IPS DF 19.7 (cell line): Measurements from ENCODE around the gene PLEKHA5.
"Not testable (repeated sequence)": the region's sequence is repeated elsewhere in the genome, so short reads cannot be mapped to it uniquely, and the experiment has no call there.

Experiments
- DNase-seq: peaks from one replicate; pipeline ENCODE4 v3.0.0-alpha.2; 2013; ENCODE audit warnings: low read depth, low spot score

The PLEKHA5 gene

DNA sequence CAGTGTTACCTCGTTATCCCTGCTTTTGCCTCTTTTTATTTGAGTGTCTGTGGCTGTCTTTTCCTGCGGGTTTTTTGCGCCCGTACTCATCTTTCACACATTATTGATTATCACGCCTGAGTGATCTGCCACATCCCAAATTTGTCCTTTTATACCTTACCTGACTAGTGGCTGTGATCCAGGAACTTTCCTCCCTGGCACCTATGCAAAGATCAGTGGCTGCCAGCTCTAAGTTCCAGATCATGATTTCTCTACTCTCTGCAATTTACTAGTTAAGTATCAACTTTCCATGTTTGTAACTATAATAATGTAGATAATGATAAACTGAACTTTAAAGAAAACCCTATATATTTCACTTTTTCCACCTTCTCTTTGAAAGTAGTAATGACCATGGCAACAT lies 36.9 kb downstream of the PLEKHA5 start:
- no peak for DNase-seq

DNA sequence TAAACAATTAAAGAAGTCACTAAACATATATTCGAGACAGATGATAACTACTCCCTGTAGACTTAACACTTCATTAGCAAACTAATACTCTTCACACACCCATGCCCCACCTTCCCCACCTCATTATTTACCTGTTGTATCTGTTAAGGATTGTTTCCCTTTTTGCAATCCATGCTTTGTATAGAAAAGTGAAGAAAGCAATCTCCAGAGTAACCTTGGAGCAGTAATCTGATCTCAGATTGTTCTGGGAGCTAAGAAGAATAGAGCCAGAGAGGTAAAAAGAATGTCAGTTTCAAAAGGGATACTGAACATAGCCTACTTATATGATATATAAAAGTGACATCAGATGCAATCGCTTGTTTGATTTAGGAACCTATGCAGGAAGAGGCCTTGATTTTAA lies 37.4 kb downstream of the PLEKHA5 start:
- no peak for DNase-seq

DNA sequence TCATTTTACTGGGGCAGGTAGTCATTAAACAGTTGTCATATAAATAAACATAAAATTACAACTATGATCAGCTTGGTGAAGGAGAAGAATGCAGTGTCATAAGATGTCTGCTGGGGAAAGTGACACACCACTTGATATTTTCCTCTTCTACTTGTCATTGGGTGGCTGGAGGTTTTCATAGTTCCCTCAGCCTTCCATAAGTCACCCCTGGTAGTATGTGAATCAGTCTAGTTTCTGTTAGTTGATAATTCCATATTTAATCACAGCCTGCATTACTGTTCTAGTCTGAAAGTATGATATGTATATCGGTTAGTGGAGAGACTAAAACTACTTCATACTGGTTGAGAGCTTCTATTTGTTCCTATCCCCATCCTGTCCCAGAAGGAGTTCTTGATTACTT lies 38.2 kb downstream of the PLEKHA5 start:
- no peak for DNase-seq

DNA sequence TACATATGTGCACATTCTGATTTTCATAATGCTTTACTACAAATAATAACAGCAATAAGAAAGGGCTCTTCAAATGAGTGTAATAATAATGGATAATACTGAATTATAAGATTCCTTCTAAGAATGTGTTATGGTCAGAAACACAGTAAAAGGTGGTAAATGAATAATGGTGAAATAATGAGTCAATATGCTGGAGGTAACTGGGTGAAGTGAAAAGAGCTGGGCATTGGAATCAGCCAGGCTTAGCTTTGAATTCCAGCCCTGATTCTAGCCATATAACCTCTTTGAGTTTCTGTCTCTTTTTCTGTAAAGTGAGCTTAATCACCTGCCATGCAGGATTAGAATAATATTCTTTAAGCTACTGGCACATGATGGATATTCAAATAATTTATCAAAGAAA lies 39.1 kb downstream of the PLEKHA5 start:
- DNase-seq = no peak

DNA sequence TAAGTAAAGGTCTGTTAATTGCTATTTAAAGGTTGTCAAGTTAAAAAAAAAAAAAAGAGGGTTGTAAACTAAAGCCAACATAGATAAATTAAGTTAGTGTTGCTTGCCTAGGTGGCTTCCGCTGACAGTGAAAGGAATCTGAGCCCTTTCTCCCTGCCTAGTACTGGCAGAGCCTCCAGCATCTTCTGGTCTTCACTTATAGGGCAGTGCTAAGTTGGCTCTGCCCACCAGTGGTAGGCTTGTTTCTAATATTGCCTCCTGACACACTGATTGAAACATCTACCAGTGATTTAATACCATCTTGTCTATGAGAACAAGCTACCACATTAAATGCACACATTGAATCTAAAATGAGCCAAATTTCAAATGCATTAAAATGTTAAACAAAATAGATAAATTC lies 39.7 kb downstream of the PLEKHA5 start:
- no peak for DNase-seq

DNA sequence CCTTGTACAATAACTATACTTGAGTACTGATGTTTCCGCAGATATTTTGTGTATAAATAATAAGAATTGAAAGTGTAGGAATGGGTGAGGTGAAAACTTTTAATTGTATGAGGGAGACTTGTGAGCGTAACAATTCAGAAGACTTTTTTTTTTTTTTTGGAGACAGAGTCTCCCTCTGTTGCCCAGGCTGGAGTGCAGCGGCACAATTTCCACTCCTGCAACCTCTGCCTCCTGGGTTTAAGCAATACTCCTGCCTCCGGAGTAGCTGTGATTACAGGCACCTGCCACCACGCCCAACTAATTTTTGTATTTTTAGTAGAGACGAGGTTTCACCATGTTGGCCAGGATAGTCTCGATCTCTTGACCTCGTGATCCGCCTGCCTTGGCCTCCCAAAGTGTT lies 40.8 kb downstream of the PLEKHA5 start:
- DNase-seq = not testable (repeated sequence)

GRCh38 chr12:19171731-19172130 lies 42.2 kb downstream of the PLEKHA5 start:
- DNase-seq = no peak

- no peak for DNase-seq
Measured at GRCh38 chr12:19177754-19178153, 48.2 kb downstream of the PLEKHA5 start.

- no peak for DNase-seq
Measured at GRCh38 chr12:19179986-19180385, 50.5 kb downstream of the PLEKHA5 start.

DNA sequence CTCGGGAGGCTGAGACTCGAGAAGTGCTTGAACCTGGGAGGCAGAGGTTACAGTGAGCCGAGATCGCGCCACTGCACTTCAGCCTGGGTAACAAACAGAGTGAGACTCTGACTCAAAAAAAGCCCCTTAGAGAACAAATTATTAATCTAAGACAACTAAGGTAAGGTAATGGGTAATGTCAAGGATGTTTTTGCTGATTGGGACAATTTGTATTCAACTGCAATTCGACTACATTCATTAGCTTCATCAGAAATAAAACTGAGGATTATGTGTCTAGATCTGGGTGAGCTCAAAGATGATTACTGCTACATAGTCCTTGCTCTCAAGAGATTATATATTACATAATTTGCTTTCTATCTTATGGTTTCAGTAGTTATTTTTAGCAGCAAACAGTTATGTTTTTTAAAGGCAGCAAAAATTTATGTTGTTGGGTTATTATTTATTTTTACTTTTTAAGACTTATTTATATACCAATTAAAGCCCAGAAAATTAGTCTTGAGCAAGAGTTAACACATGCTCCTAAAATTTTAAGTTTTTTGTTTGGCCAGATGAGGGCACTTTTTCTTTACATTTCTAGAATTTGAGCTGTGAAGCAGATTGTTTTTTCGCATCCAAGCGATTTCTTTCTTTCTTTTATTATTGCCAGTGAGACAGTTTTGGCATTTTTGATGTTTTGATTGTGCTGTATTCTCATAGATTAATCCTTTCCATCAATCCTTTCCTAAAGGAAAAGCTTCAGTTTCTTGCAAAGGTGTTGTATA lies 52.3 kb downstream of the PLEKHA5 start:
- DNase-seq = no peak

GRCh38 chr12:19183121-19183838 lies 53.7 kb downstream of the PLEKHA5 start:
- DNase-seq = no peak

DNA sequence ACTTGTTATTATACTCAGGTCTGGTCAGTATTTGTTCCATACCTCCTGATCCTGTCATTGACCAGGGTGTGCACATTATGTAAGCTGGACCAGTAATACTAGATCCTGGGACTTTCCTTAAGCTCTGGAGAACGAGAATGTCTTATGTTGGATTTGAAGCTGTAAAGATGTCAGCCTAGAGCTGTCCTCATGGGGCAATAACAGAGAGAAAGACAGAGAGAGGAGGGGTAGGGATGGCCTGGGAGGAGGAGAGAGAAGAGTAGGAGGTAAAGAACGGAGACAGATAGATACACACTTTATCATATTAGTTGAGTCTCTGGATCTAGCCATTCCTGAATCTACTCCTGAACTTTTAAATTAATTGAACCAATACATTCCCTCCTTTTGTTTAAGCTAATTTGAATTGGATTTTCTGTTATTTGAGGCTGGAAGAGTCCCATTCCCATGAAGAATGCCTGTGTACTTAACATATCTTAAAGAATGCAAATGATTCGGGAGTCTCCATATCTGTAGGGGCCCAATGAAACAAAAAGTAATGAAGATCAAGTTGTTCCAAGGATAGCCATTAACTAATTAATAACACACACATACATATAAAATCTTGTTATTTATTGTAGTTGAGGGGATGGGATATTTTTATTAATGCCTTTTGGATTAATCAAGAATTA lies 55.9 kb downstream of the PLEKHA5 start:
- DNase-seq = no peak

DNA sequence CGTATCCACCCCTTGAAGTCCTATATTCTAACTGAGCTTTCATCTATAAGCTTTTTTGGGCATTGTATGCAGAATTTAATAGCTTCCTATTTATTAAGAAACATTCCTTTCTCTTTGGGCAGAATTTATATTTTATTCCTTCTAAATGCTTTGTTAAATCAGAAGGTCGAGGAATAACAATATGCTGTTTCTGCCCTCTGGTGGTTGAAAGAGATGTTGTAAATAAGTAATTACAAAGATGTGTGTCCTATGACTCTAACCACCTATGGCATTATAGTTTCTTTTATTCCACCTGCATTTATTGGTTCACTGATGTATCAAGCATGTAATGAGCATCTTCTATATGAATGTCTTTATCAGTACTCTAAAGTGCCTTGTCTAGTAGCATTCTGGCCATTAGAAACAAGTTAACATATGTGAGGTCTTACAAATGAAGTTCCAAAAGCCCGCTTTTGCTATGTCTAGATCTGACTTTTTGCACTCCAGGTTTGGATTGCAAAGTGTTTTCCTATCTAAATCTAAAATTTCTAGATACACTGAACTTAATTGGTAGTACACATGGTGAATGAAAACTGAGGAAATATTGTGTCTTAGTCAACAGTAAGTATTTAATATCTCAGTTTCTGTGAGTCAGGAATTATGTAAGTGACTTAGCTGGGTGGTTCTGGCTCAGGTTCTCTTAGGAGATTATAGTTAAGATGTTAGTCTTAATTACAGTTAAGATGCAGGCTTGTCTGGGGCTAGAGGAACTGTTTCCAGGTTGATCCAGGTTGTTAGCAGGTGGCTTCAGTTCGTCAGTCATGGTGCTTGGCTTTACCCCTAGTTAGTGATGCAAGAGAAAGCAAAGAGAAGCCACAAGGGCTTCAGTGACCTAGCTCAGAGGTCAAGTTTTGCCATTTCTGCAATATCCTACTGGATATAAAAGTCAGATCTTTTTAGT lies 57.5 kb downstream of the PLEKHA5 start:
- DNase-seq = no peak

DNA sequence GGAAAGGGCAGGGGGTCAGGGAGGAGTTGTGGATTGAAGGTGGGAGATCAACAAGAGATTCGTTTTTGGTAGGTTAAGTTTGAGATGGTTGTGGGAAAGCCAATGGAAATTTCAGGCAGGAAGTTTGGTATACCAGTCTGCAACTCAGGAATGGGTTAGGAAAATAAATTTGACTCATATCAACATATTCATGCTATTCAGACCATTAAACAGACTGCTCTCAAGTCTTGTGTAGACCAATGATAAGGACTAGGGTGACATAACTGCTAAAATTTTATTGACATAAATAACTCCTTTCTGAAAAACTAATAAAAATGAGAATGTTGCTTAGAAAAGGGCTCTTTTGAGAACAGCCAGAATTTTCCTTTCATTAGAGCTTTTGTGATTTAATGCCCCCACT lies 60.0 kb downstream of the PLEKHA5 start:
- no peak for DNase-seq

- no peak for DNase-seq
Measured at GRCh38 chr12:19190292-19191031, 60.9 kb downstream of the PLEKHA5 start.

DNA sequence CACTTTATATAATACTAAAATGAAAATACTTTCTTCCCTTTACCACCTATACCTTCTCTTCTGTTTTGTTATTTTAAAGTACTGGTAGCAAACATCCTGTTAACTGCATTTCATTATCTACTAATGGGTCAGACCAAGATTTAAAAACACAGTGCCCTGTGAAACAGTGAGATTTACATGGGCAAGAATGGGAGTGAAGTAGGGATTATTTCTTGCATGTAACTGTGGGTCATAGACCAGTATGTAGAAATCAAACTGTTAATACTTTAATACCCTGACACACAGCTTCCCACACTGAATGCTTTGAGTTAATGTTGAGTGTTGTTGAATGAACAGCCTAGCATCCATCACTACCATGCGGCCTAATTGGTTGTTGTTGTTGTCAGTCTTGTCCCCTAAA lies 61.6 kb downstream of the PLEKHA5 start:
- DNase-seq = no peak

GRCh38 chr12:19191563-19191962 lies 62.0 kb downstream of the PLEKHA5 start:
- no peak for DNase-seq

DNA sequence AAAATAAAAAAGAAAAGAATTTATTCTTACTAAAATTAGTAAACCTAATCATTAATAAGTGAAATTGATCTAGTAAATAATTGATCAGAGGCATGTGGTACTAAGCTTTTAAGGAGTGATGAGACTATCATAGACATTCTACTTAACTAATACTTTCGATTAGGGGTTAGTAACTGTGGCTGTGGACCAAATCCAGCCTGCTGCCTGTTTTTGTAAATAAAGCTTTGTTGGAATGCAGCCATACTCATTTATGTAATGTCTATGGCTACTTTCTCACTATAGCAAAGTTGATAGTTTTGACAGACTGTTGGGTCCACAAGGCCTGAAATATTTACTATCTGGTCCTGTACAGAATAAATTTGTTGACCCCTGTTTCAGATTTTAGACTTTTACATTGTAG lies 63.2 kb downstream of the PLEKHA5 start:
- no peak for DNase-seq

DNA sequence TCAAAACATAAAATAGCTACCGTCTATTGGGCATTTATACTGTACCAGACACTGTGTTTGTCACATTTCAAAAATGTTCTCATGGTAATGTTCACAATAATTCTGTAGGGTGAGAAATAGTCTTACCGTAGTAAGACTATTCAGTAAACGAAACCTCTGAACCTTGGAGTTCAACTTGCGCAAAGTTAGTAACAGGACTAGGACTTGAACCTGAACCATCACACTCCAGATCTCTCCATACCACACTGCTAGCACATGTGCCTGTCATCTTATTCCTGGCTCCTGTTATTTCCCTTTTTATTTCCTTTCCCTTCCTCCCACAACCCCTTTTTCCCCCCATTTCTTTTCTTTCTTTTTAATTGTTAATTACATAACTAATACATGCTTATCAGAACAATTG lies 65.4 kb downstream of the PLEKHA5 start:
- no peak for DNase-seq

DNA sequence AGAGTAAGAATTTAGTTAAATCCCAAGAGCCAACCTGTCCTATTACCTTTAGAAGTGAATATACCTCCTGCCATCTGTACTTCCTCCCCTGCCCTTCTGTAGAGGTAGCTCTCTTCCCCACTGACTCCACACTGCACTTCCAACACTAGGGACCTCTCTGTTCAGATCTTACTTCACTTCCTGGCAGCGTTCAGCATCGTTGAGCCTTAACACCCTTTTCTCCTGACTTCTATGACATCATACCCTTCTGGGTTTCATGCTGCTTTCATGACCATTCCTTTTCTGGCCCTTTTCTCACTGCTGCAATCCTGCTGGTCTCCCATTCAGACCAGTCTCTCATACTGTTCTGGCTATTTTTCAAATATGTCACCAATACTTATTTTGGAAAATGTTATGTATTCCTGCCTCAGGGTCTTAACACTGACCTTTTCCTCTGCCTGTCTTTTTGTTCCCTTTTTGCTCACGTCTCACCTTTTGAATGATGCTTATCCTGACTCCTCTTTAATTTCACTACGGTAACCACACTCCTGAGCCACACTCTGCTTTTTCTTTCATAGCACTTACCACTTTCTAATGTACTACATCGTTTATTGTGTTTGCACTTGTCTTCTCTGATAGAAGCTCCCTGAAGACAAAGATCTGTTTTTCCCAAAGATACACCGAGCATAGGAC lies 67.6 kb downstream of the PLEKHA5 start:
- no peak for DNase-seq
